ENCODE measurements around the gene NAA15.
"Not testable (repeated sequence)": the region's sequence is repeated elsewhere in the genome, so short reads cannot be mapped to it uniquely, and the experiment has no call there.

NAA15 gene

DNA sequence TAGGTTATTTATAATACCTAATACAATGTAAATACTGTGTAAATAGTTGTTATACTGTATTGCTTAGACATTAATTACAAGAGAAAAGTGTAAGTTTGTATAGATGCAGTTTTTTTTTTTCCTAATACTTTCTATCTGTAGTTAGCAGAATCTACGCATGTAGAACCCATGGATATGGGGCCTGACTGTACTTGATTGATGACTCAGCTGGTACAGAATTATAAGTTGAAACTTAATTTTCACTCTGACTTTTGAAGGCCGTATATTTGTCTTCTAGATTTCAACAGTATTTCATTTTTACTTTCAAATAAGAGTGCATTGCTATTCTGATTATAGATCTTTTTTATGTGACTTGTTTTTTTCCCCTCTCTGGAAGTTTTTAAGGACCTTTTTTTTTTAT lies 31.7 kb downstream of the NAA15 start:
- in situ Hi-C loops (cut with MboI; ENCODE audit: low sequenced_read_pairs): no loop called here

DNA sequence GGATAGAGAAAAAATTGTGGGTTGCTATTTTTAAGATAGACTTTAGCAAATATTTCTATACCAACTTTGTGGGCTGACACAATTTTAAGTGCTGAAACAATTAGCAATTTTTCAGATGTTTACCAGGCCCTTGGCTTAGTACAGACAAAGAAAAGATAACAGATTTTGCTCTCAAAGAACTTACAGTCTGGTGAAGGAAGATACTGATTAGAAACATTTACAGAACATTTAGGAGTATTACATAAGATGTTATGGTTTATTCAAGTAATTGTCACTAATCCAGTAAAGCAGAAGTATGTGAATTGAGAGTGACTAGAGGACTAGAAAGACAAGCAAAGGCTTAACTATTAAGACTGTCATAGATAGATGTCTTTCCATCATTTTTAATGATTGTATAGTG lies 36.3 kb downstream of the NAA15 start:
- in situ Hi-C loops (cut with MboI; ENCODE audit: low sequenced_read_pairs): no loop called here

DNA sequence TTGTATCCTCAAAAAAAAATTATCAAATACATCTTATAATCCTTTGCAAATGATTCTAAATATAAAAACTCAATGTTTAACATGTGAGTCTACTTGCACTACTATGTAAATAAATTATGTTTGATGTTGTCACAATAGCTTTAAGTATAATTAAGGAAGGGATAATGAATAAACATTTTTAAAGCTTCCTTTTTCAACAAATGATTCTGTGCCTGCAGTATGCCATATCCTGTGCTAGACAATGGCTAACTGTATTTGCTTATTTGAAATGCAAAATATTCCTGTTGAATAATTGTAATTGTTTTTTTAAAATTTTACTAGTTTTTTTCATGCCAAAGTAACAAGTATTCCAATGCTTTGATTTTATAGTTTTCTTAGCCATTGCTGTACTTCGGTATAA lies 60.0 kb downstream of the NAA15 start:
- in situ Hi-C loops (cut with MboI; ENCODE audit: low sequenced_read_pairs): no loop called here

DNA sequence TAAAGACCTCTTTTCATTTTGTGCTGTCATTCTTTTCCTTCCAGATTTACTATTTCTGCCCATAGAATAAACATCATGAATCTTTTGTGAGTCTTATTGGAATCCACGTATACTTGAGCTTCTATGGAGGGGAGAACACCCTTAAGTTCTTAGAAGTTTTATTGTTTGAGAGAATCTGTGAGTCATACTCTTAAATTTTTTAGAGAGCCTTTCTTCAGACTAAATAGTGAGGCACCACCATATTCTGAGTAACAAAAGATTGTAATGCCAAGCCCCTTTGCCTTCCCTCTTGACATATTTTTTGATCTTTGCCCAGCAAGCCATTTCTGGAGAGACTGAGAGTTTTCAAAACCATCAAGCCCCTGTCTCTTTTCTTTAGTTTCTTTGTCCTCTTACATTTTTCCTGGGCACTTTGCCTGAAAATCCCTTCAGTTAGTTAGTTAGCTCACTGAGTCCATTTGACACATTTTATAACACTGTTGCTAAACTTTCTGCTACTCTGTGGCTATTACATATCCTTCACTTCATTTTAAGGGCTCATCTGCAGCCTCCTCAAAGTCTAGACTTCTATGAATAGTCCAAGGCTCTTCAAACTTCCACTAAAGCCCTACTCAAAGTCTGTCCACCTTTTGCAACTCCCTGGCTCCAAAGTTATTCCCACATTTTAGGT lies 66.3 kb downstream of the NAA15 start:
- in situ Hi-C loops (cut with MboI; ENCODE audit: low sequenced_read_pairs): no loop called here

DNA sequence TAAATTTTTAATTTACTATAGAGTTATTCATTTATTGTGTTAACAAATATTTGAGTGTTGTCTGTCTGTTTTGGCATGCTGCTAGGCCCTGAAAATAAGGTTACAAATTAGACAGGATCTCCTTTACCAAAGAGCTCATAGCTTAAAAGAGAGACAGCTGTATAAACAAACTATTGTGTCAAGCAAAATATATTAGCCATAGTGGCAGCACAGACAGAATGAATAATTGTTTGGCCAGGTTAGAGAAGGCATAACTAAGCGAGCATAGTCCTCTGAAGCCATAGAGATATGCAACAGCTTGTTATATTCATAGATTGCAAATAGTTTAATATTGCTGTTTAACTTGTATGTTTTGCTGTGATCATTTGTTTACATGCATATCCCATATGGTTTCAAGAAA lies 67.7 kb downstream of the NAA15 start:
- in situ Hi-C loops (cut with MboI; ENCODE audit: low sequenced_read_pairs): no loop called here

- in situ Hi-C loops (cut with MboI; ENCODE audit: low sequenced_read_pairs): no loop called here
Observed at GRCh38 chr4:139374251-139374650, 72.9 kb downstream of the NAA15 start.

- in situ Hi-C loops (cut with MboI; ENCODE audit: low sequenced_read_pairs): no loop called here
Observed at GRCh38 chr4:139386421-139386820, 85.1 kb downstream of the NAA15 start.

DNA sequence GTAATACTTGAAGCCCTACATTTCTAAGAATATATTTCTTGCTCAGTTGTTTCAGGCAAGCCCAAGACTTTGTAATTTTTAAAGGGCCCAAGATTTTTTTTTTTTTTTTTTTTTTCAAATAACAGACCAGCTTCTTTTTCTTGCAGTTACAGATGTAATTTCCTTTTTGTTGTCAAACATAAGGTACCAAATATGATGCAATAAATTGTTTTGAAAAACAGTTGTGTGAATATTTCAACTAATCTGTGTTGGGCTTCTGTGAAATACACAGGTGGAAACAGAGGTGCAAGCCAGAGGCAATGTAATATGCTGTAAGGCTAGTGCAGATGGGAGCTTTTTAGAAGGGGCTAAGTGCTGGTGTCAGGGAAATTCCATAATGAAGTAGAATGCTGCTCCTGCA lies 87.8 kb downstream of the NAA15 start:
- in situ Hi-C loops (cut with MboI; ENCODE audit: low sequenced_read_pairs): no loop called here

GRCh38 chr4:139389991-139390390 lies 88.7 kb downstream of the NAA15 start:
- in situ Hi-C loops (cut with MboI; ENCODE audit: low sequenced_read_pairs): no loop called here

DNA sequence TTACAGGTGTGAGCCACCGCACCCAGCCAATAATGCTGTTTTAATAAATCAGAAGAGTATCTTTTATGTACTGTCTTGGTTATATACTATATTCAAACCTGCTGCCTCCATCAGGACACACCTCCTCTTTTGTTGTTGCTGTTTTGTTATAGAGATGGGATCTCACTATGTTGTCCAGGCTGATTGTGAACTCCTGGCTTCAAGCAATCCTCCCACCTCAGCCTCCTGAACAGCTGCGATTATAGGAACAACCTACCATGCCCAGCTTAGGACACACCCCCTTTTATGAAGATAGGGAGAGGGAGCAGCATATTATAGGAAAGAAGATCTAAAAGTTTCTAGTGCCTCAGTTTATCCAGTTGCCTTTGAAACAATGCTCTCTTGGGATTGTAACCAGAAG lies 90.4 kb downstream of the NAA15 start:
- in situ Hi-C loops (cut with MboI; ENCODE audit: low sequenced_read_pairs): no loop called here

- in situ Hi-C loops (cut with MboI; ENCODE audit: low sequenced_read_pairs): no loop called here
Observed at GRCh38 chr4:139392797-139393196, 91.5 kb downstream of the NAA15 start.

- in situ Hi-C loops (cut with MboI; ENCODE audit: low sequenced_read_pairs): no loop called here
Observed at GRCh38 chr4:139401368-139401767, 100.1 kb downstream of the NAA15 start.

GRCh38 chr4:139402436-139402835 lies 101.1 kb downstream of the NAA15 start:
- in situ Hi-C loops (cut with MboI; ENCODE audit: low sequenced_read_pairs): no loop called here

- in situ Hi-C loops (cut with MboI; ENCODE audit: low sequenced_read_pairs): no loop called here
Observed at GRCh38 chr4:139403462-139403861, 102.2 kb downstream of the NAA15 start.

- in situ Hi-C loops (cut with MboI; ENCODE audit: low sequenced_read_pairs): no loop called here
Observed at GRCh38 chr4:139410312-139410711, 109.0 kb downstream of the NAA15 start.

GRCh38 chr4:139414671-139415210 lies 113.4 kb downstream of the NAA15 start:
- in situ Hi-C loops (cut with MboI; ENCODE audit: low sequenced_read_pairs): not testable (repeated sequence)

- in situ Hi-C loops (cut with MboI; ENCODE audit: low sequenced_read_pairs): no loop called here
Observed at GRCh38 chr4:139416073-139416673, 114.9 kb downstream of the NAA15 start.

DNA sequence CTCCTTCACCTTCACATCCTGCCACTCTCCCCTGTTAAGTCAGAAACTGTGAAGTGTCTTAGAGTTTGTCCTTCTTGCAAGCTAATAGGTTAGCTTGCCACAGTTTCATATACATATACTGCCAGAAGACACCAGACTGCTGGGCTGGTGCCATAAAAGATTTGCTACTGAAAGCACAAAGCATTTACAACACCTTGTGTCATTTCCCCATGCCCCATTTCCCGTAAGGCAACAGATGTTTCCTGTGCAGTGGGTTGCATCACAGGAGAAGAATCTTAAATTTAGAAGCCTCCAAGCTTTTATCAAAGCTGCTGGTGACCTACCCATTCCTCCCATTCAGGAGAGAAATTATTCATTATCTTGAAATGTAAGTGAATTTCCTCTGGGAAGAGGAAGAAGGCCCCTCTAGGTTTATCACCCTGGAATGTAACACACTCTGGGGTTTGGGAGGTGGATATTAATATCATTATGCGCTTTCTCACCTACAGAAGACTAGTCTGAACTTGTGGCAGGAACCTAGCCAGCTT lies 118.1 kb downstream of the NAA15 start:
- in situ Hi-C loops (cut with MboI; ENCODE audit: low sequenced_read_pairs): no loop called here

- in situ Hi-C loops (cut with MboI; ENCODE audit: low sequenced_read_pairs): no loop called here
Observed at GRCh38 chr4:139420652-139421051, 119.3 kb downstream of the NAA15 start.

DNA sequence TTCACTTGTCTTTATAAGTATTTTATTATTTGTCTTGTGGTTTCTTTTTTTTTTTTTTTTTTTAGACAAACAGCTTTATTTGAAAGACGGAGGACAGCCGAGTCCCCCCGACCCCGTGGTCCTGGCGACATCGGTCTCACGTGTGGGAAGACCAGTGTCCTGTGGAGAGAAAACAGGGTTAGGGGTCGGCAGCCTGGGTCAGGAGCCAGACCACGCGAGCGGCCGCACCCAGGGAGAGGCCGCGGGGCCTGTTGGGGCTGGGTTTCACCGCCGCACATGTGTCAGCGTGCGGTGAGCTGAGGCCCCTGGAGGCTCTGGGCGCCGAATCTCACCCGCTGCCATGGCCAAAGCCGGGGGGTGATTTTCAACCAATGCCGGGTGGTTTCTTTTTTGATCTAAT lies 134.8 kb downstream of the NAA15 start:
- in situ Hi-C loops (cut with MboI; ENCODE audit: low sequenced_read_pairs): no loop called here

GRCh38 chr4:139438141-139438540 lies 136.8 kb downstream of the NAA15 start:
- in situ Hi-C loops (cut with MboI; ENCODE audit: low sequenced_read_pairs): no loop called here

DNA sequence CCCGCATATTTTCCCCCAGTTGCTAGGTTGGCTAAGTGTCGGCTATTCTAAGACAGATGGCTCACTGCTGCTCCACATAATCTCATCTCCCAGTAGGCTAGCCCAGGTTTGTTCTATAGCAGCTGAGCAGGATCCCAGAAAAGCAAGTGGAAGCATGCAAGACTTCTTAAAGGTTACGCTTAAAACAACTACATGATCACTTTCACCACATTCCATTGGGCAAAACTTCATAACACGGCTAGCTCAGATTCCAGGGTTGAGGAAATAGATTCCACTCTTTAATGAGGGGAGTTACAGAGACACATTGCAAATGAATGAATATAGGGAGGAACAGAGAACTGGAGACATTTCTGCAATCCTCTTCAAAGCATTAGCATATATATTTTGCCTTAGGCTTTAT lies 139.7 kb downstream of the NAA15 start:
- in situ Hi-C loops (cut with MboI; ENCODE audit: low sequenced_read_pairs): no loop called here

All from HL-60/S4 (cell line).